ENCODE data around the gene PLCL2. TPM values are rescaled to one million over a fixed set of nuclear protein-coding genes. Genes with fewer than 3 reads are reported as not detected.

PLCL2 gene
- total and polyA plus RNA-seq, 2 experiments from 2014 or later, result 1.6 to 9.7 TPM

- Mint-ChIP-seq H3K4me1 (peaks cover 12% of the 10 kb centered on the region; the same call in 2 of the 3 replicates), H3K9me3 (peaks cover 21% of the 10 kb centered on the region; the same call in 2 of the 3 replicates), H3K27me3 (ENCODE audit: insufficient read depth, low read depth, poor library complexity) (peaks cover 67% of the 10 kb centered on the region), H3K36me3 (ENCODE audit: low read depth) (peaks cover 4% of the 10 kb centered on the region; the same call in 2 of the 3 replicates), H3K4me3 (no peak overlapping the region), H3K27ac (no peak overlapping the region)
- Histone ChIP-seq H3K27ac (ENCODE audit: low read depth) (no peak overlapping the region), H3F3A (replicated peaks; ENCODE audit: low read depth) (no peaks in the 10 kb centered on the region), H4K20me1 (replicated peaks; ENCODE audit: insufficient read depth) (peaks cover 42% of the 10 kb centered on the region), H2AFZ (no peak overlapping the region), H3K27me3 (ENCODE audit: insufficient read depth) (peaks cover 80% of the 10 kb centered on the region), H3K9me2 (ENCODE audit: insufficient read depth) (no peaks in the 10 kb centered on the region), H3K79me2 (replicated peaks; ENCODE audit: insufficient read depth) (0 out of 2 replicates have a peak, but pooled peaks cover 4% of the 10 kb centered on the region), H3K4me2 (no peak overlapping the region), H3K4me1 (ENCODE audit: insufficient read depth) (peaks cover 3% of the 10 kb centered on the region; the same call in 1 of the 2 replicates), H3K36me3 (ENCODE audit: insufficient read depth) (no peaks in the 10 kb centered on the region), H3K4me3 (no peak overlapping the region)
- TF ChIP-seq ZNF462 (CRISPR knock-in tag; IDR thresholded peaks at IDR 0.05), result no peak
- TF ChIP-seq STAT1 (IDR thresholded peaks at IDR 0.05; ENCODE audit: unreplicated experiment), result no peak
- no peak for TF ChIP-seq REST (IDR thresholded peaks at IDR 0.05; ENCODE audit: unreplicated experiment)
- TF ChIP-seq NANOG (IDR thresholded peaks at IDR 0.05; ENCODE audit: borderline replicate concordance), result no peak
- TF ChIP-seq CREB1 (CRISPR knock-in tag; IDR thresholded peaks at IDR 0.05; ENCODE audit: low read depth), result no peak
- TF ChIP-seq POLR2AphosphoS5 (IDR thresholded peaks at IDR 0.05; ENCODE audit: low read depth), result no peak
- TF ChIP-seq ZNF114 (CRISPR knock-in tag; IDR thresholded peaks at IDR 0.05), result no peak
- TF ChIP-seq ETS1 (IDR thresholded peaks at IDR 0.05), result no peak
- no peak for TF ChIP-seq CTCF (conservative IDR thresholded peaks at IDR 0.05; ENCODE audit: low read depth in 2 of 2)
- TF ChIP-seq EZH2 (IDR thresholded peaks at IDR 0.05; ENCODE audit: low read depth, unreplicated experiment), result no peak
- no peak for TF ChIP-seq EZH2phosphoT487 (IDR thresholded peaks at IDR 0.05; ENCODE audit: unreplicated experiment)
- TF ChIP-seq JUNB (IDR thresholded peaks at IDR 0.05; ENCODE audit: unreplicated experiment), result no peak
- TF ChIP-seq ZNF331 (CRISPR knock-in tag; IDR thresholded peaks at IDR 0.05; ENCODE audit: low read depth), result no peak
- ATAC-seq (no peak; the same call in 2 of the 3 replicates), DNase-seq (ENCODE audit: low spot score) (no peak)
Measured at GRCh38 chr3:17003457-17003856, 118.7 kb downstream of the PLCL2 start.

Data from GM23338 (cell line).